Neural cell (in vitro differentiated cells): ENCODE data around the gene NFIB.

Experiments used
- CTCF ChIP-seq: fragments of 450-650 bp; IDR thresholded peaks from 2 replicates; pipeline ENCODE4 v1.5.1; 2014; ENCODE audit warnings: antibody characterized with exemption, mild to moderate bottlenecking, moderate library complexity; ENCODE audit not compliant: poor library complexity, severe bottlenecking
- TAF1 ChIP-seq: IDR thresholded peaks from 2 replicates; pipeline ENCODE4 v1.6.1; 2012; ENCODE audit warnings: low read depth

GRCh38 chr9:14339746-14340145 is 25.8 kb upstream of the NFIB start:
- TF ChIP-seq TAF1 = no peak
- no peak for TF ChIP-seq CTCF
